Naive B cell (primary cell): Measurements from ENCODE around the gene FLT1. TPM values are rescaled to one million over a fixed set of nuclear protein-coding genes. Genes with fewer than 3 reads are reported as not detected.

Experiments
- ATAC-seq, 2 donors: fragments of 150-1000 bp; cut with Tn5 transposase; 2 replicates each; pipeline ENCODE4 v1.10.0; 2021; ENCODE audit warnings: low read depth in 2 of 2, mild to moderate bottlenecking in 2 of 2, moderate library complexity in 2 of 2
- DNase-seq: peaks from one replicate; pipeline ENCODE4 v3.0.0; 2022
- H3K27ac Mint-ChIP-seq, 6 donors: one replicate each; pipeline ENCODE4 v1.8.0; 2020 to 2022; ENCODE audit warnings: mild to moderate bottlenecking in 6 of 6, mixed read lengths in 6 of 6, moderate library complexity in 5 of 6, inconsistent platforms in 2 of 6
- H3K27me3 Mint-ChIP-seq, 3 donors: one replicate each; pipeline ENCODE4 v1.8.0; 2021 to 2022; ENCODE audit warnings: mixed read lengths in 3 of 3, mild to moderate bottlenecking in 1 of 3
- H3K36me3 Mint-ChIP-seq, 2 donors: one replicate each; pipeline ENCODE4 v1.8.0; 2020 to 2022; ENCODE audit warnings: mixed read lengths in 2 of 2, inconsistent platforms in 1 of 2, mild to moderate bottlenecking in 1 of 2
- H3K4me1 Mint-ChIP-seq, 3 donors: one replicate each; pipeline ENCODE4 v1.8.0; 2020 to 2022; ENCODE audit warnings: mixed read lengths in 3 of 3, inconsistent platforms in 1 of 3, mild to moderate bottlenecking in 1 of 3, moderate library complexity in 1 of 3
- H3K4me3 Mint-ChIP-seq, 8 donors: one replicate each; pipeline ENCODE4 v1.8.0; 2020 to 2022; ENCODE audit warnings: mild to moderate bottlenecking in 8 of 8, mixed read lengths in 8 of 8, moderate library complexity in 8 of 8, inconsistent platforms in 2 of 8
- H3K9me3 Mint-ChIP-seq, 7 donors: one replicate each; pipeline ENCODE4 v1.8.0; 2020 to 2022; ENCODE audit warnings: mixed read lengths in 7 of 7, mild to moderate bottlenecking in 5 of 7, inconsistent platforms in 2 of 7, moderate library complexity in 1 of 7
- polyA plus RNA-seq, 6 donors: library from polyadenylated mRNA; unstranded; fragments of 300-500 nt; fragmentation: Illumina TruSeq; gene quantifications; one replicate each; pipeline ENCODE4 v1.2.3, GENCODE V29; 2021; ENCODE audit warnings: low read depth in 6 of 6

Gene FLT1
- polyA plus RNA-seq, 6 donors from 2014 or later = 1.3 to 4.2 (median 3.7) TPM

GRCh38 chr13:28401303-28402056 lies 93.4 kb downstream of the FLT1 start:
- H3K9me3 Mint-ChIP-seq = no peaks in the 10 kb centered on the region
- H3K36me3 Mint-ChIP-seq = peaks cover 4 to 20% of the 10 kb centered on the region in 2 donors
- H3K27ac Mint-ChIP-seq = peak overlapping the region in 2 of 6 donors; percentile 44 to 51
- H3K4me3 Mint-ChIP-seq = no peak overlapping the region
- H3K27me3 Mint-ChIP-seq = no peaks in the 10 kb centered on the region
- peaks cover 0 to 9% (median 9%) of the 10 kb centered on the region in 3 donors for H3K4me1 Mint-ChIP-seq
- no peak for DNase-seq
- ATAC-seq = no peak

GRCh38 chr13:28396053-28396452 lies 98.9 kb downstream of the FLT1 start:
- no peak for ATAC-seq
- no peak overlapping the region for H3K27ac Mint-ChIP-seq
- peaks cover 0 to 5% (median 0%) of the 10 kb centered on the region in 3 donors for H3K4me1 Mint-ChIP-seq
- DNase-seq = no peak
- no peaks in the 10 kb centered on the region for H3K27me3 Mint-ChIP-seq
- peaks cover 20 to 30% of the 10 kb centered on the region in 2 donors for H3K36me3 Mint-ChIP-seq
- H3K4me3 Mint-ChIP-seq = no peak overlapping the region
- H3K9me3 Mint-ChIP-seq = no peaks in the 10 kb centered on the region

- no peak for DNase-seq
- H3K27ac Mint-ChIP-seq = no peak overlapping the region
- ATAC-seq = no peak
- H3K27me3 Mint-ChIP-seq = no peaks in the 10 kb centered on the region
- peaks cover 26 to 30% of the 10 kb centered on the region in 2 donors for H3K36me3 Mint-ChIP-seq
- H3K4me3 Mint-ChIP-seq = no peak overlapping the region
- H3K4me1 Mint-ChIP-seq = peaks cover 0 to 5% (median 0%) of the 10 kb centered on the region in 3 donors
- H3K9me3 Mint-ChIP-seq = no peaks in the 10 kb centered on the region
Measured at GRCh38 chr13:28394422-28394821, 100.5 kb downstream of the FLT1 start.

- Mint-ChIP-seq H3K27ac (no peak overlapping the region), H3K4me3 (no peak overlapping the region), H3K9me3 (no peaks in the 10 kb centered on the region), H3K4me1 (peaks cover 0 to 5% (median 0%) of the 10 kb centered on the region in 3 donors), H3K27me3 (no peaks in the 10 kb centered on the region), H3K36me3 (peaks cover 30 to 35% of the 10 kb centered on the region in 2 donors)
- DNase-seq (no peak), ATAC-seq (no peak)
Measured at GRCh38 chr13:28392896-28393505, 101.9 kb downstream of the FLT1 start.

- Mint-ChIP-seq H3K27ac (no peak overlapping the region), H3K36me3 (peaks cover 30 to 34% of the 10 kb centered on the region in 2 donors), H3K9me3 (no peaks in the 10 kb centered on the region), H3K4me1 (peaks cover 0 to 5% (median 0%) of the 10 kb centered on the region in 3 donors), H3K4me3 (no peak overlapping the region), H3K27me3 (no peaks in the 10 kb centered on the region)
- ATAC-seq = no peak
- DNase-seq = no peak
Measured at GRCh38 chr13:28392428-28392827, 102.5 kb downstream of the FLT1 start.

GRCh38 chr13:28387740-28388501 lies 107.0 kb downstream of the FLT1 start:
- Mint-ChIP-seq H3K27ac (no peak overlapping the region), H3K9me3 (no peaks in the 10 kb centered on the region), H3K27me3 (no peaks in the 10 kb centered on the region), H3K4me3 (no peak overlapping the region), H3K4me1 (peaks cover 6 to 12% (median 7%) of the 10 kb centered on the region in 3 donors), H3K36me3 (peaks cover 4 to 20% of the 10 kb centered on the region in 2 donors)
- ATAC-seq = no peak
- DNase-seq = no peak

GRCh38 chr13:28385362-28385761 lies 109.6 kb downstream of the FLT1 start:
- H3K4me1 Mint-ChIP-seq = peaks cover 6 to 7% (median 7%) of the 10 kb centered on the region in 3 donors
- H3K9me3 Mint-ChIP-seq = no peaks in the 10 kb centered on the region
- no peaks in the 10 kb centered on the region for H3K27me3 Mint-ChIP-seq
- ATAC-seq (no peak), DNase-seq (no peak)
- no peak overlapping the region for H3K4me3 Mint-ChIP-seq
- H3K27ac Mint-ChIP-seq = no peak overlapping the region
- peaks cover 12 to 24% of the 10 kb centered on the region in 2 donors for H3K36me3 Mint-ChIP-seq

- peaks cover 6 to 7% (median 7%) of the 10 kb centered on the region in 3 donors for H3K4me1 Mint-ChIP-seq
- H3K9me3 Mint-ChIP-seq = no peaks in the 10 kb centered on the region
- DNase-seq = no peak
- H3K4me3 Mint-ChIP-seq = peak overlapping the region in 3 of 8 donors; percentile 58 to 64 (median 59)
- peak overlapping the region in 1 of 6 donors; percentile 77 for H3K27ac Mint-ChIP-seq
- H3K27me3 Mint-ChIP-seq = no peaks in the 10 kb centered on the region
- ATAC-seq = no peak
- H3K36me3 Mint-ChIP-seq = peaks cover 12 to 22% of the 10 kb centered on the region in 2 donors
Measured at GRCh38 chr13:28384789-28385188, 110.1 kb downstream of the FLT1 start.

GRCh38 chr13:28380319-28380718 lies 114.6 kb downstream of the FLT1 start:
- no peak overlapping the region for H3K4me3 Mint-ChIP-seq
- peaks cover 9 to 20% of the 10 kb centered on the region in 2 donors for H3K36me3 Mint-ChIP-seq
- H3K9me3 Mint-ChIP-seq = no peaks in the 10 kb centered on the region

GRCh38 chr13:28379371-28380083 lies 115.4 kb downstream of the FLT1 start:
- no peak overlapping the region for H3K4me3 Mint-ChIP-seq

More at GRCh38 chr13:28380319-28380718, 114.6 kb downstream of the FLT1 start:
- DNase-seq (no peak), ATAC-seq (no peak)
- H3K27me3 Mint-ChIP-seq = no peaks in the 10 kb centered on the region
- peaks cover 6 to 13% (median 7%) of the 10 kb centered on the region in 3 donors for H3K4me1 Mint-ChIP-seq
- H3K27ac Mint-ChIP-seq = no peak overlapping the region

GRCh38 chr13:28376604-28377003 lies 118.3 kb downstream of the FLT1 start:
- Mint-ChIP-seq H3K4me3 (no peak overlapping the region), H3K27me3 (no peaks in the 10 kb centered on the region), H3K4me1 (peaks cover 0 to 5% (median 0%) of the 10 kb centered on the region in 3 donors), H3K27ac (peak overlapping the region in 1 of 6 donors; percentile 64), H3K9me3 (no peaks in the 10 kb centered on the region), H3K36me3 (peaks cover 5 to 9% of the 10 kb centered on the region in 2 donors)
- ATAC-seq (no peak), DNase-seq (no peak)

More at GRCh38 chr13:28379371-28380083, 115.4 kb downstream of the FLT1 start:
- H3K27ac Mint-ChIP-seq = no peak overlapping the region
- H3K27me3 Mint-ChIP-seq = no peaks in the 10 kb centered on the region
- no peaks in the 10 kb centered on the region for H3K9me3 Mint-ChIP-seq
- no peak for DNase-seq
- H3K36me3 Mint-ChIP-seq = peaks cover 14 to 20% of the 10 kb centered on the region in 2 donors
- no peak for ATAC-seq
- H3K4me1 Mint-ChIP-seq = peaks cover 1 to 8% (median 2%) of the 10 kb centered on the region in 3 donors

- H3K27ac Mint-ChIP-seq = peak overlapping the region in 1 of 6 donors; percentile 18
- DNase-seq = no peak
- no peaks in the 10 kb centered on the region for H3K9me3 Mint-ChIP-seq
- no peak for ATAC-seq
- H3K36me3 Mint-ChIP-seq = peaks cover 5 to 8% of the 10 kb centered on the region in 2 donors
- no peaks in the 10 kb centered on the region for H3K27me3 Mint-ChIP-seq
- H3K4me1 Mint-ChIP-seq = peaks cover 0 to 5% (median 0%) of the 10 kb centered on the region in 3 donors
- no peak overlapping the region for H3K4me3 Mint-ChIP-seq
Measured at GRCh38 chr13:28375250-28375930, 119.5 kb downstream of the FLT1 start.
